Esophagus muscularis mucosa (tissue), 3 donors: ENCODE data around the gene FGF14.

ENCODE experiments used
- CTCF ChIP-seq, 3 experiments: fragments of 200-600 bp in 2 of 3; fragments of 450-650 bp in 1 of 3; sonication (generic) in 2 of 3; IDR thresholded peaks; one replicate each; pipeline ENCODE4 v1.5.1; 2017 to 2019; ENCODE audit warnings: antibody characterized with exemption in 3 of 3, mild to moderate bottlenecking in 2 of 3, moderate library complexity in 1 of 3
- POLR2A ChIP-seq: fragments of 450-650 bp; IDR thresholded peaks from one replicate; pipeline ENCODE4 v1.6.1; 2017; ENCODE audit warnings: antibody characterized with exemption, moderate library complexity, mild to moderate bottlenecking, low read depth

DNA sequence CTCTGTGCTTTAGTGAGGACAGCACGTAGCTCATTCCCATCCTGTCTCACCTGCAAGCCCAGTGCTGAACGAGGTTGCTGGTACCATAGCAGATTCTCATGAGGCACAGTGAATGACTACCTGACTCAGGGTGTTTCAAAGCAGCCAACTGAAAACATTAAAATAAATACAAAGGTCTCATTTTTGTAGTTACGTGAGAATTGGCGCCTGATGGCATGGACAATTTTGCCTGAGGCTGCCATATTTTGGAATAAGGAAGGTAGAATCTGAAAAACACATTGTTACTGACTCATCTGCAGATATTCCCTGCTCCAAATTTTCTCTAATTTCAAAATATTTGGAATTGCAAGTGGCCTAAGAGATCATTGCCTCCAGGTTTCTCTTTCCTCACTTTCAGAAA is 429.7 kb downstream of the FGF14 start:
- no peak for TF ChIP-seq CTCF (IDR thresholded peaks at IDR 0.05)
- TF ChIP-seq POLR2A = no peak
